Type B pancreatic cell (in vitro differentiated cells): ENCODE data around the gene CACNA1S. TPM values are rescaled to one million over a fixed set of nuclear protein-coding genes. Genes with fewer than 3 reads are reported as not detected.
A peak's percentile ranks its signal among the peaks of the same experiment; 100 is the strongest.

Source experiments
- DNase-seq: peaks from one replicate; pipeline ENCODE4 v3.0.0; 2021; ENCODE audit warnings: mixed read lengths; ENCODE audit not compliant: unreplicated experiment; ENCODE audit errors: extremely low spot score
- H3K27ac Mint-ChIP-seq: 2 replicates; pipeline ENCODE4 v1.8.0; 2021; ENCODE audit warnings: mild to moderate bottlenecking, mixed read lengths
- H3K27me3 Mint-ChIP-seq: 2 replicates; pipeline ENCODE4 v1.8.0; 2021; ENCODE audit warnings: mixed read lengths
- H3K36me3 Mint-ChIP-seq: 2 replicates; pipeline ENCODE4 v1.8.0; 2021; ENCODE audit warnings: mixed read lengths
- H3K4me1 Mint-ChIP-seq: one replicate; pipeline ENCODE4 v1.8.0; 2021; ENCODE audit warnings: mixed read lengths; ENCODE audit not compliant: unreplicated experiment
- H3K4me3 Mint-ChIP-seq: 2 replicates; pipeline ENCODE4 v1.8.0; 2021; ENCODE audit warnings: mild to moderate bottlenecking, mixed read lengths
- H3K9me3 Mint-ChIP-seq: 2 replicates; pipeline ENCODE4 v1.8.0; 2021; ENCODE audit warnings: mixed read lengths
- CTCF ChIP-seq: fragments of 200-600 bp; sonication (generic); conservative IDR thresholded peaks from 2 replicates; pipeline ENCODE4 v1.5.0; 2021; ENCODE audit warnings: antibody characterized with exemption, mild to moderate bottlenecking
- total RNA-seq: library from RNA; stranded (reverse); gene quantifications from 2 replicates; pipeline ENCODE4 v1.2.1, GENCODE V29; 2021; ENCODE audit warnings: low replicate concordance

The CACNA1S gene
- total RNA-seq, 1 donor from 2014 or later = 0.12 TPM

DNA sequence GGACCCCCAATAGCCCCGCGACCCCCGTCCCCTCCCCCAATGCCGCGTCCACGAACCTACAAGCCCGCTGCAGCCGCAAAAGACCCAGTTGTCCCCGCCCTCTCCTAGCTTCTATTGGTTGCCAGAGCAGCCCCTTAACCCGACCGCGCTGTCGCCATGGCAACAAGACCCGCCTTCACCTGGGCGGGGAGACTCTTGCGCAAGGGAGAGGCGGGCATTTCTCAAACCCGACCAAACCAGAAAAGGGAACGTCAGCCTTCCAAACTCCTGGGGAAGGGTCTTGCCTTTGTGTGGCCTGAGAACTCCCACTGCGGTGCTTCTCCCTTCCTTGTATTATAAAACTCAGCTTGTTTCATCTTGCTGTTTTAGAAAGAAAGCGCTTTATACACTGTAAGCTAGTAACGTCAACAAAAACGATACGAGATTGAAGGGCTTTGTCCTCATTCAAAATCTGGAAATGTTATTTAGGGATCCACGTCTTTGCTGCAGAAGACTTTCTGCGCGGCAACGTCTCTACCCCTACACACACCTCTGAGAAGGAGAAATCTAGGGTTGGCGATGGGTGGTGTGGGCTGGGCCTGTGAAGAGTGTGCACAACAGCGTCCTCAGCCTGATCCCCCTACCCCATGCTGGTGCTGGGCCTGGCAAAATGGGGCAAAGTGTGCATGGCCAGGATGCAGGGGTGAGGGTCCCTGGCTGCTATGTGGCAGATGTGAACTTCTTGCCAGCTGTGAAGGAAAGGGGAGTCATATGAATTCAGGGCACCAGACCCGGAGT lies 42.4 kb upstream of the CACNA1S start, which contains the start of gene TMEM9:
TSS of gene TMEM9 (minus strand) at position 86 of the 777 bp plus-strand sequence. CDS start 551 bp downstream, outside the sequence.
- TF ChIP-seq CTCF = no peak
- H3K27ac Mint-ChIP-seq = peak within 1 kb of the TSS; percentile 90
- H3K27me3 Mint-ChIP-seq = peaks cover 4% of the 10 kb centered on the region

DNA sequence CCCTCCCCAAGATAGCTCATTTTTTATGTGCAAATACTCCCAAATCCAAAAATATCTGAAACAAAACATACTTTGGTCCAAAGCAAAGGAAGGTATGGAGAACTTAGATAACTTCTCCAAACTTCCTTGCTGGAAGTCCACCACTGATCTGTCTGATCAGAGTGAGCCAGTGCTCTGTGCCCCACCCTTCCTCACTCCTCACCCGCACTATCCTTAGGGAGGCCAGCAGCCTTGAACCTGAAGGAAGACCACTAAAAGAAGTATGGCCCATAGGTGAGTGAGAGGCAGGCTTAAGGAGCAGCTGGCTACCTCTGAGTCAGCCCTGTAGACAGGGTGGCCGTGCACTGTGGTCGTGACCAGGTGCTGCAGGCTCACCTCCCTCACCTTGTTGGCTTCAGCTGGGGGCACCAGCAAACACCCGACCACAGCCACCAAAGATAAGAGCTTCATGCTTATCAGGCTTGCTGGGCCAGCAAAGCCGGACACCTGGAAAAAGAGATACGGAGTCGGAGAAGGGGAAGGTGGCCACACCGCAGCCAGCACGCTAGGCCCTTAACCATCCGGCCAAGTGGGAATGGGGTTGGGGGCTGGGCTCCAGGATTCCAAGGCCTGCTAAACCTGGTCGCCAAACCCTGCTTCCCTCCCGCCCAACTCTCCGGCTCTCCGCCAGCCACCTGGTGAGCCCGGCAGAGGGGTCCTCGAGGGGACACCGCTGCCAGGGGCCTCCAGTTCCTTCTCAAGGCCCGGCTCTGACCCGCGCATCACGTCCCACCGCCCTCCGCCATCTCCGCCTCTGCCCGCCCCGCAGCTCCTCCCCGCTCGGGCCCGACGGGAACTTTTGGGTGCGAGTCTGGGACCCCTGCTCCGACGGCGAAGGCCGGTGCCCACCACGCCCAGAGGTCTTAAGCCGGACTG lies 41.5 kb upstream of the CACNA1S start:
- peak overlapping the region; percentile 94 for H3K4me3 Mint-ChIP-seq
- H3K9me3 Mint-ChIP-seq = no peaks in the 10 kb centered on the region
- H3K4me1 Mint-ChIP-seq = peaks cover 31% of the 10 kb centered on the region
- peak overlapping the region; percentile 90 for H3K27ac Mint-ChIP-seq
- H3K27me3 Mint-ChIP-seq = peaks cover 4% of the 10 kb centered on the region
- TF ChIP-seq CTCF = no peak
- peak; percentile 80 for DNase-seq
- peaks cover 25% of the 10 kb centered on the region for H3K36me3 Mint-ChIP-seq

More for the DNA sequence above, 42.4 kb upstream of the CACNA1S start, which contains the start of gene TMEM9:
- DNase-seq = peak; percentile 98
- Mint-ChIP-seq H3K36me3 (peaks cover 18% of the 10 kb centered on the region), H3K4me1 (peaks cover 28% of the 10 kb centered on the region), H3K9me3 (no peaks in the 10 kb centered on the region), H3K4me3 (peak within 1 kb of the TSS; percentile 94)

- Mint-ChIP-seq H3K36me3 (peaks cover 41% of the 10 kb centered on the region), H3K27me3 (peaks cover under 1% of the 10 kb centered on the region), H3K4me1 (peaks cover 26% of the 10 kb centered on the region), H3K9me3 (no peaks in the 10 kb centered on the region), H3K27ac (no peak overlapping the region), H3K4me3 (no peak overlapping the region)
- peak; percentile 65 for TF ChIP-seq CTCF
- DNase-seq = no peak
Measured at GRCh38 chr1:201149400-201149799, 37.2 kb upstream of the CACNA1S start.

- no peaks in the 10 kb centered on the region for H3K27me3 Mint-ChIP-seq
- peaks cover 14% of the 10 kb centered on the region for H3K4me1 Mint-ChIP-seq
- H3K27ac Mint-ChIP-seq = no peak overlapping the region
- no peak overlapping the region for H3K4me3 Mint-ChIP-seq
- no peaks in the 10 kb centered on the region for H3K9me3 Mint-ChIP-seq
- TF ChIP-seq CTCF = no peak
- DNase-seq = no peak
- peaks cover 49% of the 10 kb centered on the region for H3K36me3 Mint-ChIP-seq
Measured at GRCh38 chr1:201147396-201148015, 35.3 kb upstream of the CACNA1S start.

DNA sequence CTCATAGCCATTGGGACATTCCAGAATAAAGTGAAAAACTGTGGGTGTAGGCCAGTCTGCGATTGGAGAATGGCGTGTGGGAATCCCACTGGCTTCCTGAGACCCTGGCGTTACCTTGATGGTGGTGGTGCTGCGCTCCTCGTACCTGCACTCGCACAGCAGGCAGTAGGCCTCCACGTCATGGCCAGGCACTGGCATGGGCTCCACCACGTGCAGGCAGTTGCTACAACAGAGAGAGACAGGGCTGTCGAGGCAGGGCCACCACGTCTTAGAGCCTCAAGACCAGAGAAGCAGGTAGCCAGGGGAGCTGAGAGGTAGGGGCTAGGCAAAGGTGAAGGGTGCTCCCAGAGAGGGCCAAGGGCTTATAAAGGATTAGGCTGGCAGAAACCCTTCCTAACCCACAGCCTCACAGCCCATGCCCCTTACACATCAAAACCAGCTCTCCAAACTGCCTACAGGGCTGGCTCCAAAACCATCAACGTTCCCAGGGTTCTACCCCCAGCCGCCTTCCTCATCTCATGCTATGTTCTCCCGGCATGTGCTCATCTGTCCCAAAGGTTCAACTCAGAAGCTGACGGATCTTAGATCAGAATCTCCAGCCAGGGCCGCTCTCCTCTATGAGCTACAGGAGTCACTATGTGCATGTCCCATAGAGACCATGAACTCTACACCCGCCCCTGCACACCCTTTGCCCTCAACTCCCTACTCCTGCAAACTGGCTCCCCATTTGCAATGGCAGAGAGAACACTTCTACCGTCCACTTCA lies 34.6 kb upstream of the CACNA1S start:
- Mint-ChIP-seq H3K27ac (no peak overlapping the region), H3K27me3 (no peaks in the 10 kb centered on the region), H3K4me1 (peaks cover 12% of the 10 kb centered on the region), H3K36me3 (peaks cover 51% of the 10 kb centered on the region), H3K9me3 (no peaks in the 10 kb centered on the region), H3K4me3 (no peak overlapping the region)
- no peak for TF ChIP-seq CTCF
- DNase-seq = no peak
